ENCODE results near the gene PFDN1.
"Not testable (repeated sequence)": the region's sequence is repeated elsewhere in the genome, so short reads cannot be mapped to it uniquely, and the experiment has no call there.

DNA sequence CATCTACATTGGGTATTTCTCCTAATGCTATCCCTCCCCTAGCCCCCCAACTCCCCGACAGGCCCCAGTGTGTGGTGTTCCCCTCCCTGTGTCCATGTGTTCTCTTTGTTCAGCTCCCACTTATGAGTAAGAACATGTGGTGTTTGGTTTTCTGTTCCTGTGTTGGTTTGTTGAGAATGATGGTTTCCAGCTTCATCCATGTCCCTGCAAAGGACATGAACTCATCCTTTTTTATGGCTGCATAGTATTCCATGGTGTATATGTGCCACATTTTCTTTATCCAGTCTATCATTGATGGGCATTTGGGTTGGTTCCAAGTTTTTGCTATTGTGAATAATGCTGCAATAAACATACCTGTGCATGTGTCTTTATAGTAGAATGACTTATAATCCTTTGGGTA lies 104.0 kb downstream of the PFDN1 start:
- TF ChIP-seq, protein P1, sequence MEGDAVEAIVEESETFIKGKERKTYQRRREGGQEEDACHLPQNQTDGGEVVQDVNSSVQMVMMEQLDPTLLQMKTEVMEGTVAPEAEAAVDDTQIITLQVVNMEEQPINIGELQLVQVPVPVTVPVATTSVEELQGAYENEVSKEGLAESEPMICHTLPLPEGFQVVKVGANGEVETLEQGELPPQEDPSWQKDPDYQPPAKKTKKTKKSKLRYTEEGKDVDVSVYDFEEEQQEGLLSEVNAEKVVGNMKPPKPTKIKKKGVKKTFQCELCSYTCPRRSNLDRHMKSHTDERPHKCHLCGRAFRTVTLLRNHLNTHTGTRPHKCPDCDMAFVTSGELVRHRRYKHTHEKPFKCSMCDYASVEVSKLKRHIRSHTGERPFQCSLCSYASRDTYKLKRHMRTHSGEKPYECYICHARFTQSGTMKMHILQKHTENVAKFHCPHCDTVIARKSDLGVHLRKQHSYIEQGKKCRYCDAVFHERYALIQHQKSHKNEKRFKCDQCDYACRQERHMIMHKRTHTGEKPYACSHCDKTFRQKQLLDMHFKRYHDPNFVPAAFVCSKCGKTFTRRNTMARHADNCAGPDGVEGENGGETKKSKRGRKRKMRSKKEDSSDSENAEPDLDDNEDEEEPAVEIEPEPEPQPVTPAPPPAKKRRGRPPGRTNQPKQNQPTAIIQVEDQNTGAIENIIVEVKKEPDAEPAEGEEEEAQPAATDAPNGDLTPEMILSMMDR (conservative IDR thresholded peaks at IDR 0.05): not testable (repeated sequence)
- not testable (repeated sequence) for TF ChIP-seq EZH2 (IDR thresholded peaks at IDR 0.05; ENCODE audit: low read depth)
